GM19452 (cell line): ENCODE data around the gene CXCL6.

ENCODE experiments used
- ATAC-seq: cut with Tn5 transposase; IDR thresholded peaks from one replicate; pipeline ENCODE4 v1.9.1; 2021; ENCODE audit not compliant: unreplicated experiment

The CXCL6 gene

GRCh38 chr4:73865431-73866096 is 29.1 kb downstream of the CXCL6 start:
- no peak for ATAC-seq

DNA sequence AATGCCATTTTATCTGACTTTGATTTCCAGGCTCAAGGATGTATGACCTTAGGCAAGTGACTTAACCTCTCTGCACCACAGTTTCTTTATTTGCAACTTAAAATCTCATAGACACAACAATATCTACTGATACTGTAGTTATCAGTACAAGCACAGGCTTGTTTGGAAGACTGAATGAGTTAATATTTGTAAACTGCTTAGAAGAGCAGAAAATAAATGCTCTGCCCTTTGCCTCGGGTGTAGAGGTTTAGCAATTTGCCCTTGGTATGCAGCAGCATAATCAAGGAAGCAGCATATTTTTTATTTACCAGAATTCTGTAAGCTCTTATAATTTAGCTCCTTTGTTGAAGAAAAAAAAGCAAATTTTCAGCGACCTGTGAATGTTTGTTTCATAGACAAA is 29.8 kb downstream of the CXCL6 start:
- ATAC-seq: no peak

- ATAC-seq: no peak
Observed at GRCh38 chr4:73867783-73868182, 31.3 kb downstream of the CXCL6 start.

DNA sequence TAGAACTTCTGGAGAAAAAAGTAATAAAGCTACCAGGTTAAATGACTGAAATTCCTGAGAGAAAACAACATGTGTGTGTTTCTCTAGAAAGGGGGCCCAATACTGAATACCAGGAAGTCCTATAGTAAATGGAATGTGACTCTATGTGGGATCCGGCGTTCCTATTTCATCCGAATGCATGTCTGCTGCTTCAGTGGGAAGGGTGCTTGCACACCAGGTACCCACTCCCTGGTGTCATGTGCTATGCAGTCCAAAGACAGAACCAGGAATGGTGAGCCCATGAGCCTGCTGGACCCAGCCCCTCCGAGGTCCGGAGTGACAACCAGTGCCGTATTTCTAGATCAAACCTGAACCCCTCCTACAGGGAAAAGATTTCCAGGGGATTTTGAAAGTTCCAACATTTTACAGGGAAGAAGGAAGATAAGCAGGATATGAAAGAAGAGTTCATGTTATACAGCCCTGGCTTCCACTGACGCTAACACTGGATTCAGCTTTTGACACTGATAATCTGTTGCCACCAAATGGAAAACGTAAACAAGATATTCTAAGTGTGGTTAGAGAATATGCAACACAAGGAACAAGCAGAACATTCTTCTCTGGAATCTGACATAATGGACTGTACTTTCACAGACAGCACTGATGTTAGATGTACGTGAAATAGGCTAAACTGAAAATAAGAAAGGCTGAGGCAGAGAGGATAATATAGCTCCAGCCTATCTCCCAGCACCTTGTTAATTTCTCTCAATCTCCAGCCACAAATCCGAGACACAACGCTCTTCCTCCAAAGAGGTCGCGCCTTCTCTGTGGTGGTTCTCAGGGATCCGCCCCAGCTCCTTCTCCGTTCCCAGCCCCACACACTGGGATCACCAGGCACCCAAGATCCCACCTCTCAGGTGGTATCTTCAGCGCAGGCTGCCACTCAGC is 32.0 kb downstream of the CXCL6 start:
- no peak for ATAC-seq

GRCh38 chr4:73869130-73870055 is 32.9 kb downstream of the CXCL6 start, which contains the start of gene CXCL1:
Gene CXCL1 (plus strand): TSS chr4:73869393. CDS start chr4:73869471, 78 bp downstream.
- ATAC-seq: no peak

DNA sequence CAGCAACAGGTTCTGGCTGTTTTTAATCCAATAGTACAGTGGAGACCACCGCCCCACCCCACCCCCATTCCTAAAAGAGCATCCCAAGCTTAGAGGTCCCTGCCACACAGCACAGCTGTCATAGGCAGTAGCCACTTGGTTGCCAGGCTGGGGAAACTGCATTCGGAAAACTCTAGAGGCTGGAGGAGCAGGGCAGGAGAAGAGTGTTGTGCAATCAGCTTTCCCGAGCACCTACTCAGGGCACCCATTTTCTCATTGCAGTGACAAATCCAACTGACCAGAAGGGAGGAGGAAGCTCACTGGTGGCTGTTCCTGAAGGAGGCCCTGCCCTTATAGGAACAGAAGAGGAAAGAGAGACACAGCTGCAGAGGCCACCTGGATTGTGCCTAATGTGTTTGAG is 33.8 kb downstream of the CXCL6 start:
- no peak for ATAC-seq

- ATAC-seq: no peak
Observed at GRCh38 chr4:73870768-73871167, 34.3 kb downstream of the CXCL6 start.

DNA sequence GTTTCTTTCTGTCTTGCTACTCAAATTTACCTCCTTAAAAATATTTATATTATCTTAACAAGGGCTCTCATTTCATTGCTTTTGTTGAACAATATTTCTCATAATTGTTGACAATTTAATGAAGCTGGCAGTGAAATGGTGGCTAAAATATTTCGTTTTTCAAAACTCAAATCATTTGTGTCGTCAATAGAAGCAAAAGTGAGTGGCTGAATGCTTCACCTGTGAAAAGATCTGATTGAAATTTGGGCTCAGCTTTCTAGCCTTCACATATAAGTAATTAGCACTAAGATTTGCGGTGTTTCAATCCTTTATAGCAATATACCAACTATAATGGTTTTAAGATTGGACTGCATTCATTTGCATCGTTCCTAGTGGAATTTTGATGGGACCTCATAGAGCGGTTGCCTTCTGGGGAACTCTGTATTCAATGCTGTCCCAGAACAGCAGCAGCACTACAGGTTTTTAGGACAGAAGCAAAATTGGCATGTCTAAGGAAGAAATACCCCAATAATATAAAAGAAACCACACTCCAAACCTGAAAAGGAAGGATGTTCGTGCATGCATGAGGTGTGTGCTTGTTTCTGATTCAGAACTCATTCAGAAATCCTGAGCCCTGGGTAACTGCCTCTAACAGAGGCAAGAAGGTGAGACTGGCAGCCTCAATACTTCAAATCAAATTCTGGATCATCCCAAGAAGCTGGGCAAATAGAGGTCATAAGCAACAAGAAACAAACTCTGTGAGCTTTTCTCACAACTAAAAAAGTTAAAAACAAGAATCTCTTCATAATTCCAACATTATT is 35.2 kb downstream of the CXCL6 start:
- no peak for ATAC-seq

DNA sequence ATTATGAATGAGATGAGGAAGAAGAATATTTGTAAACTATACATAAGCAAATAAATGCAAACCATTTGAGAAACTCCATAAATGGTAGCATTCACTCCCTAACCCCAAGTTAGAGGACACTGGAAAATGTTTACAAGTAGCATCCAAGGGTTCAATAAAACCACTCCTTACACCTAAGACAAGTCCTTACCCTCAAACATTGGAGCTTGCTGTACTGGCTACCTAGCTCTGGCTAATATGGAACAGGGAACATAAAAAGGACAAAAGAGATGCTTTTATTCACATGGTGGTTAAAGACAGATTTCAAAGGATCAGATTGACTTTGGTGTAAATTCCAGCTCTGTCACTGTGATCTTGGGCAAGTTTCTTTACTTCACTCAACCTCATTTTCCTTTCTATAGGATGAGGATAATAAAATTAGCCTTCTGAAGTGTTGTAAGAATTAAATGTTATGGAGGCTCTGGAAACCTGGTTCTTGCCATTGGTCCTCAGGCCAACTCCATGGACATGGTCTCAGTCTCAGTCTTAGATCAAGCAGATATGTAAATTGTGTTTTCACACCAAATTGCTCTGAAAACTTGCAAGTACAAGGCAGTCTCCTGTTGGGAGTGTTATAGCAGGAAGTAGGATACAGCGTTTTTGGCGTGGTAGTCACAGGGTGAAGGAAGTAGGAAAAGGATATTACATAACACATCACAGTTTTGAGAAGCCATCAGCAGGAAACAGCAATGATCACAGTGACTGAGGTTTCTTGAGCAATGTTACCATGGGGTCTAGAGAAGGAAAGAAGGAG is 36.0 kb downstream of the CXCL6 start:
- no peak for ATAC-seq

DNA sequence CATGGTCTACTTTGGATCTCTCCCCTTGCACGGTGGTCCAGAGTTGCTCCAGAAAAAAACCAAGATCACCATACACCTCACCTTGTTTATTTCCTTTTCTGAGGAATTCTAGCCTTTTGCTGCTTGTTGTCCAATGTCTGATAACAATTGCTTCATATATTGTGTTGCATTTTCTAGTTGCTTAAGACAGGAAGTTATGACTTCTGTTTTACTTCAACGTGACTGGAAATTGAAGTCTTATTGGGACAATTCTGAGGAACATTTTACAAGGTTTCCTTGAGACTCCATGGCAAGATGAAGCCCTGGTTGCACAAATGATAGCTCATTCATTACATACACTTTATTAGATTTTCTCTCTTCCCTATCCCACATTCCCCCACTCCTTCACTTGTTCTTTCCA is 37.9 kb downstream of the CXCL6 start:
- ATAC-seq: no peak

DNA sequence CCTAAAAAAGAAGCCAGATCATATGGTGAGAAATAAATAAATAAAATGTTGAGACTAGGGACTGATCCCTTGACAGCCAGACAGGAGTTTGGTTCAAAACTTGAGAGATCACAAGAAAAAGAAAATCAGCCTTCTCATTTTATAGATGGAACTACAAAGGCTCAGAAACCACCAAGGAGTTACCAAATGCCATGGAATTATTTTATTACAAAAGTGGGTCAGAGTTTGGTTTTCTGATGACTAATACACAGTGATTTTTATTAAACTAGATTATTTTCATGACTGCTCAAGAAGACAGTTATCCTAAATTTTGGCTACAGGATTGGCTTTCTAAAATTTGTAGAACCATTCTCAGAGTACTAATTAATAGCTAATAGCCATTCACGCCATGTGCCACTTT is 38.9 kb downstream of the CXCL6 start:
- ATAC-seq: no peak

GRCh38 chr4:73883306-73883705 is 46.8 kb downstream of the CXCL6 start:
- ATAC-seq: no peak

DNA sequence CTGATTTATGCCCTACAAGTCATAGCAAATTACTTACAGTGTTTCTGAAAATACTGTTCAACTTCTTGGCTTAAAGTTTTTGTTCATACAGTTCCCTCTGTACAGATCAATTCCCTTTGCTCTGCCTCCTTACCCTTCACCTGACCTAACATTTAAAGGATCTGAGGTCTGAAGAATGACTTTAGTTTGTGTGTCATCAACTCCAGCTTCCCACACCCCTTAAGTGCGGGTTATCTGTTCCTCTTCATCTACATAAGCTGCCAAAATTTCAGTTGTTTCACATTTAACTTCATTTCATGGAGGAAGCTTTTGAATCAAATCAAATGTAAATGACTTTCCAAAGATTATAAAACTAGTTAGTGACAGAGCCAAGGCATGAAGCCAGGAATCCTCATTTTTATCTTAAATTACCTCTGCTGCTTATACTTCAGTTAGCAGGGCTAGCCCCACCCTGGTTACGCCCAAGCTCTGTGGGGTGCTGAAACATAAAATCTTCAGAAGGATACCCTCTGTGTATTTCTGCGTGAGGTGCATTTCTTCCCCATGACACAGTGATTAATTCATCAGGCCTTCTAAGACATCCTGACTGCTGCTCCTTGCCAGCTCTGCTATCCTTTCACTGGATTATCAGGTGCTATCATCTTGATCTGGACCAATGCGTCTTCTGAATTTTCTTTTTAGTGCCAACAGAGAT is 49.2 kb downstream of the CXCL6 start:
- no peak for ATAC-seq
